ENCODE data around the gene BPIFB3. TPM values are rescaled to one million over a fixed set of nuclear protein-coding genes. Genes with fewer than 3 reads are reported as not detected.
"Not testable (repeated sequence)": the region's sequence is repeated elsewhere in the genome, so short reads cannot be mapped to it uniquely, and the experiment has no call there.

The BPIFB3 gene
- polyA plus RNA-seq, 1 donor (not counting 4 experiments of a cell fraction or from before 2014, with no cell fraction given) = not detected

DNA sequence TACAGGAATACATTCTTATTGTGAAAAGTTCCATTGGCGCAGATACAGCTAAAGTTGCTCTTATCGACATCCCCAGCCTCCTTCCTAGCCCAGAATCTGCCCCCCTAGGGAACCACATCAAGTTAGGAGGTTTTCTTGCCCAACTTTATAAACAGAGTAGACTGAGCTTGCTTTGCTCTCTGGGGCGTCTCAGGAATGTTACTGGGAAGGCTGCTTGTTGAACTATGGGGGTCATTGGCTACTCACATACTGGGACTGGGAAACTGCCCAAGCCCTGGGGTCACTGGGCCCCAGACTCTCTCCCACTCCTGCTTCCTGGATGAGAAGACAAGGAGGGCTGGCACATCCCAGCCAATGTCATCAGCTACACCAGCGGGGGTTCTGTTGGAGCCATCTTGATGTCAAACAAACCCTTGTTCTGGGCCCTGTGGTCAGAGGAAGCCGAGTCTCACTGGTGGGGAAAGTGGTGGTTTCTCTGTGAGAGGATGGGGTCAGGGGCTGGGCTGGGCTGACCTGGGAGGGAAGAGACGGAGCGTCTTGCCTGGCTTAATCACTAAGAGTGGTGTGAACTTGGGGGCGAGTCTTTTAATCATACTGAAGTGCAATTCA, 51.7 kb downstream of the BPIFB3 start:
- Histone ChIP-seq H3K9ac (ENCODE audit: control insufficient read depth, extremely low read depth, insufficient read depth, low read length) (no peak overlapping the region), H3K4me3 (ENCODE audit: control insufficient read depth in 2 of 3, extremely low read depth in 1 of 3, insufficient read depth in 2 of 3, low read depth in 1 of 3, low read length in 3 of 3) (no peak overlapping the region)

DNA sequence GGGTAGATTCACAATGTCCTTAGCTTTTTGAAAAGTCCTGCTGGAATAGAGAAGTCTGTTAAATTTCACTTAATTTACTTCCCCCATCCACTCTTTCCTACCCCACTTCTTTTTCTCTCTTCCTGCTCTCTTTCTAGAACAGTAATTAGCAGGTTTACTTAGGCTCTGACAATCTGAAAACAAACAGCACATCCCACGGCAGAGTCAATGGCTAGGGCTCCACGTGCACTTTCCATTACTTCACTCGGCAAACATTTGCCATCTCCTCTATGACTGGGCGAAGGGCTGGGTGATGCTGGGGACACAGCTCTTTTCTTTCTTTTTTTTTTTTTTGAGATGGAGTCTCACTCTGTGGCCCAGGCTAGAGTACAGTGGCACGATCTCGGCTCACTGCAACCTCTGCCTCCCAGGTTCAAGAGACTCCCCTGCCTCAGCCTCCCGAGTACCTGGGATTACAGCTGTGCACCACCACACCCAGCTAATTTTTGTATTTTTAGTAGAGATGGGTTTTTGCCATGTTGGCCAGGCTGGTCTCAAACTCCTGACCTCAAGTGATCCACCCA, 52.4 kb downstream of the BPIFB3 start:
- H4K20me1 ChIP-seq (ENCODE audit: control insufficient read depth, extremely low read depth, insufficient read depth, low read length); H3K4me3 ChIP-seq (ENCODE audit: control insufficient read depth in 2 of 3, extremely low read depth in 1 of 3, insufficient read depth in 2 of 3, low read depth in 1 of 3, low read length in 3 of 3); H3K27ac ChIP-seq (ENCODE audit: control insufficient read depth, insufficient read depth, low read length); DNase-seq (ENCODE audit: low read depth, low spot score); dilution Hi-C loops (cut with MboI; ENCODE audit: extremely low pct_ligation_motif_present, low sequenced_read_pairs); H3K9ac ChIP-seq (ENCODE audit: control insufficient read depth, extremely low read depth, insufficient read depth, low read length); H3K9me3 ChIP-seq (ENCODE audit: control insufficient read depth, low read depth, low read length); H3K9me1 ChIP-seq (ENCODE audit: control insufficient read depth, extremely low read depth, insufficient read depth, low read length); H3K4me1 ChIP-seq (ENCODE audit: control insufficient read depth, extremely low read depth, insufficient read depth, low read length); H2AFZ ChIP-seq (ENCODE audit: control insufficient read depth, low read length); H3K79me2 ChIP-seq (ENCODE audit: control insufficient read depth, insufficient read depth, low read length); H3K27me3 ChIP-seq (ENCODE audit: control insufficient read depth, extremely low read depth, insufficient read depth, low read length); FAIRE-seq; H3K36me3 ChIP-seq (ENCODE audit: control insufficient read depth in 2 of 2, extremely low read depth in 1 of 2, insufficient read depth in 2 of 2, low read length in 2 of 2); H3K4me2 ChIP-seq (ENCODE audit: control insufficient read depth, extremely low read depth, insufficient read depth, low read depth, low read length): not testable (repeated sequence)

More for the DNA sequence above, 51.7 kb downstream of the BPIFB3 start:
- peaks cover 2% of the 10 kb centered on the region for H3K27me3 ChIP-seq (ENCODE audit: control insufficient read depth, extremely low read depth, insufficient read depth, low read length)
- no peaks in the 10 kb centered on the region for H3K4me1 ChIP-seq (ENCODE audit: control insufficient read depth, extremely low read depth, insufficient read depth, low read length)
- no peaks in the 10 kb centered on the region for H3K9me1 ChIP-seq (ENCODE audit: control insufficient read depth, extremely low read depth, insufficient read depth, low read length)
- no peaks in the 10 kb centered on the region for H4K20me1 ChIP-seq (ENCODE audit: control insufficient read depth, extremely low read depth, insufficient read depth, low read length)
- no peaks in the 10 kb centered on the region for H3K79me2 ChIP-seq (ENCODE audit: control insufficient read depth, insufficient read depth, low read length)
- no peak overlapping the region for H3K27ac ChIP-seq (ENCODE audit: control insufficient read depth, insufficient read depth, low read length)
- DNase-seq (ENCODE audit: low read depth, low spot score) (no peak), FAIRE-seq (no peak)
- no peak overlapping the region for H2AFZ ChIP-seq (ENCODE audit: control insufficient read depth, low read length)
- no peak for TF ChIP-seq EZH2 (IDR thresholded peaks at IDR 0.05; ENCODE audit: low read length)
- TF ChIP-seq, protein P1, sequence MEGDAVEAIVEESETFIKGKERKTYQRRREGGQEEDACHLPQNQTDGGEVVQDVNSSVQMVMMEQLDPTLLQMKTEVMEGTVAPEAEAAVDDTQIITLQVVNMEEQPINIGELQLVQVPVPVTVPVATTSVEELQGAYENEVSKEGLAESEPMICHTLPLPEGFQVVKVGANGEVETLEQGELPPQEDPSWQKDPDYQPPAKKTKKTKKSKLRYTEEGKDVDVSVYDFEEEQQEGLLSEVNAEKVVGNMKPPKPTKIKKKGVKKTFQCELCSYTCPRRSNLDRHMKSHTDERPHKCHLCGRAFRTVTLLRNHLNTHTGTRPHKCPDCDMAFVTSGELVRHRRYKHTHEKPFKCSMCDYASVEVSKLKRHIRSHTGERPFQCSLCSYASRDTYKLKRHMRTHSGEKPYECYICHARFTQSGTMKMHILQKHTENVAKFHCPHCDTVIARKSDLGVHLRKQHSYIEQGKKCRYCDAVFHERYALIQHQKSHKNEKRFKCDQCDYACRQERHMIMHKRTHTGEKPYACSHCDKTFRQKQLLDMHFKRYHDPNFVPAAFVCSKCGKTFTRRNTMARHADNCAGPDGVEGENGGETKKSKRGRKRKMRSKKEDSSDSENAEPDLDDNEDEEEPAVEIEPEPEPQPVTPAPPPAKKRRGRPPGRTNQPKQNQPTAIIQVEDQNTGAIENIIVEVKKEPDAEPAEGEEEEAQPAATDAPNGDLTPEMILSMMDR (optimal IDR thresholded peaks at IDR 0.05 in 1 of 3, IDR thresholded peaks at IDR 0.05 in 1 of 3, conservative IDR thresholded peaks at IDR 0.05 in 1 of 3; ENCODE audit: extremely low read depth in 1 of 3, insufficient read depth in 2 of 3, low read length in 3 of 3) = no peak
- no peaks in the 10 kb centered on the region for H3K9me3 ChIP-seq (ENCODE audit: control insufficient read depth, low read depth, low read length)
- no peaks in the 10 kb centered on the region for H3K36me3 ChIP-seq (ENCODE audit: control insufficient read depth in 2 of 2, extremely low read depth in 1 of 2, insufficient read depth in 2 of 2, low read length in 2 of 2)
- H3K4me2 ChIP-seq (ENCODE audit: control insufficient read depth, extremely low read depth, insufficient read depth, low read depth, low read length) = no peak overlapping the region
- dilution Hi-C loops (cut with MboI; ENCODE audit: extremely low pct_ligation_motif_present, low sequenced_read_pairs) = no loop called here

DNA sequence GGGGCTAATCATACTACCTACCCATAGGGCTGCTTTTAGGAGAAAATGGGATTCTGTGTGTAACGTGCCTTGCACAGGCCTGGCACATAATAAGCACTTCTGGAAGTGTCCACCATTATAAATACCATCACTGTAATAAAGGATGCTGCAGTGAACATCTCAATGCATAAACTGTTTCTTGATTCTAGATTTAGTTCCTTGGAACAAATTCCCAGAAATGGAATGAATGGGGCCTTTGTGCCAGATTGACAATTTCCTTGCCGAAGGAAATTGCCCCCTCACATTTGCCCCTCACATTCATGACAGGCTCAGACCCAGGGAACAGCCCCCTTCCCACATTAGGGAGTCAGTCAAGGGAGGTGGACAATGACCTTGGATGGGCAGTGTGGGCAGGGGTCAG, 55.0 kb downstream of the BPIFB3 start:
- Histone ChIP-seq H3K4me3 (ENCODE audit: control insufficient read depth in 2 of 3, extremely low read depth in 1 of 3, insufficient read depth in 2 of 3, low read depth in 1 of 3, low read length in 3 of 3) (no peak overlapping the region), H4K20me1 (ENCODE audit: control insufficient read depth, extremely low read depth, insufficient read depth, low read length) (no peaks in the 10 kb centered on the region), H3K4me2 (ENCODE audit: control insufficient read depth, extremely low read depth, insufficient read depth, low read depth, low read length) (no peak overlapping the region), H3K9me3 (ENCODE audit: control insufficient read depth, low read depth, low read length) (no peaks in the 10 kb centered on the region), H2AFZ (ENCODE audit: control insufficient read depth, low read length) (no peak overlapping the region), H3K4me1 (ENCODE audit: control insufficient read depth, extremely low read depth, insufficient read depth, low read length) (no peaks in the 10 kb centered on the region), H3K9ac (ENCODE audit: control insufficient read depth, extremely low read depth, insufficient read depth, low read length) (no peak overlapping the region), H3K27ac (ENCODE audit: control insufficient read depth, insufficient read depth, low read length) (no peak overlapping the region), H3K9me1 (ENCODE audit: control insufficient read depth, extremely low read depth, insufficient read depth, low read length) (no peaks in the 10 kb centered on the region), H3K79me2 (ENCODE audit: control insufficient read depth, insufficient read depth, low read length) (no peaks in the 10 kb centered on the region), H3K27me3 (ENCODE audit: control insufficient read depth, extremely low read depth, insufficient read depth, low read length) (peaks cover 2% of the 10 kb centered on the region), H3K36me3 (ENCODE audit: control insufficient read depth in 2 of 2, extremely low read depth in 1 of 2, insufficient read depth in 2 of 2, low read length in 2 of 2) (no peaks in the 10 kb centered on the region)
- FAIRE-seq (no peak), DNase-seq (ENCODE audit: low read depth, low spot score) (no peak)
- dilution Hi-C loops (cut with MboI; ENCODE audit: extremely low pct_ligation_motif_present, low sequenced_read_pairs) = no loop called here
- TF ChIP-seq, protein P1 (optimal IDR thresholded peaks at IDR 0.05 in 1 of 3, IDR thresholded peaks at IDR 0.05 in 1 of 3, conservative IDR thresholded peaks at IDR 0.05 in 1 of 3; ENCODE audit: extremely low read depth in 1 of 3, insufficient read depth in 2 of 3, low read length in 3 of 3) = no peak
- no peak for TF ChIP-seq EZH2 (IDR thresholded peaks at IDR 0.05; ENCODE audit: low read length)
